SK-N-SH (cell line): ENCODE results near the gene AANAT. TPM values are rescaled to one million over a fixed set of nuclear protein-coding genes. Genes with fewer than 3 reads are reported as not detected.

ENCODE experiments used
- CTCF ChIA-PET: fragments of 300-600, 350-600 bp; formaldehyde crosslinking; extraction: SDS; loops from one replicate; lab custom pipeline; 2021; lab: Yijun Ruan, JAX
- POLR2A ChIA-PET: fragments of 350-600 bp; sonication (Branson Sonifier 250); formaldehyde crosslinking; extraction: SDS; loops from one replicate; lab custom pipeline; 2020; ENCODE audit warnings: antibody characterized with exemption, inconsistent platforms; lab: Yijun Ruan, JAX
- DNase-seq: peaks from one replicate; pipeline ENCODE4 v3.0.0; 2012
- H2AFZ ChIP-seq: fragments of 200-600 bp; sonication (generic); 2 replicates; pipeline ENCODE4 v1.8.1; 2016; ENCODE audit warnings: antibody characterized with exemption, mild to moderate bottlenecking, low read depth
- H3F3A ChIP-seq: fragments of 200-600 bp; sonication (generic); replicated peaks from 2 replicates; pipeline ENCODE3; 2016; ENCODE audit warnings: antibody characterized with exemption, mild to moderate bottlenecking; ENCODE audit not compliant: insufficient read depth
- H3K27ac ChIP-seq, 2 experiments: fragments of 200-500 bp in 1 of 2; fragments of 200-600 bp in 1 of 2; sonication (Bioruptor generic) in 1 of 2; sonication (generic), shearing (Covaris generic) in 1 of 2; 2 replicates each; pipeline versions ENCODE4 v1.5.1 to v1.6.1; 2014 to 2016; ENCODE audit warnings: low read depth in 2 of 2, inconsistent platforms in 1 of 2, low read length in 1 of 2, mild to moderate bottlenecking in 1 of 2, mixed read lengths in 1 of 2
- H3K27me3 ChIP-seq: fragments of 200-600 bp; sonication (generic), shearing (Covaris generic); 2 replicates; pipeline ENCODE4 v1.6.1; 2016; ENCODE audit warnings: mixed run types; ENCODE audit not compliant: insufficient read depth
- H3K36me3 ChIP-seq, 2 experiments: fragments of 200-500 bp in 1 of 2; fragments of 200-600 bp in 1 of 2; sonication (Bioruptor generic) in 1 of 2; sonication (generic) in 1 of 2; replicated peaks in 1 of 2; 2 replicates each; pipeline versions ENCODE3 to v1.5.1; 2014 to 2016; ENCODE audit warnings: low read length in 1 of 2, mild to moderate bottlenecking in 1 of 2; ENCODE audit not compliant: insufficient read depth in 2 of 2, control insufficient read depth in 1 of 2
- H3K4me1 ChIP-seq, 2 experiments: fragments of 200-500 bp in 1 of 2; fragments of 200-600 bp in 1 of 2; sonication (Bioruptor generic) in 1 of 2; sonication (generic), shearing (Covaris generic) in 1 of 2; 2 replicates each; pipeline versions ENCODE4 v1.5.1 to v1.6.1; 2014 to 2016; ENCODE audit warnings: low read depth in 1 of 2, low read length in 1 of 2, mixed run types in 1 of 2; ENCODE audit not compliant: insufficient read depth in 2 of 2, control insufficient read depth in 1 of 2
- H3K4me2 ChIP-seq: fragments of 200-600 bp; sonication (generic), shearing (Covaris generic); 2 replicates; pipeline ENCODE4 v1.6.1; 2017; ENCODE audit warnings: mixed run types
- H3K4me3 ChIP-seq, 2 experiments: fragments of 200-500 bp in 1 of 2; fragments of 200-600 bp in 1 of 2; sonication (Bioruptor generic) in 1 of 2; sonication (generic), shearing (Covaris generic) in 1 of 2; 2 replicates each; pipeline versions ENCODE4 v1.5.1 to v1.8.1; 2014 to 2016; ENCODE audit warnings: low read depth in 2 of 2, inconsistent platforms in 1 of 2, low read length in 1 of 2, mild to moderate bottlenecking in 1 of 2, mixed read lengths in 1 of 2, moderate library complexity in 1 of 2
- H3K79me2 ChIP-seq: fragments of 200-600 bp; sonication (generic); 2 replicates; pipeline ENCODE4 v1.8.1; 2017; ENCODE audit warnings: mild to moderate bottlenecking; ENCODE audit not compliant: insufficient read depth
- H3K9ac ChIP-seq: fragments of 200-600 bp; sonication (generic); 2 replicates; pipeline ENCODE4 v1.6.1; 2017; ENCODE audit warnings: mixed run types
- H3K9me2 ChIP-seq: fragments of 200-600 bp; sonication (generic); 2 replicates; pipeline ENCODE4 v1.6.1; 2017; ENCODE audit warnings: mixed run types
- H3K9me3 ChIP-seq: fragments of 200-600 bp; sonication (generic); 2 replicates; pipeline ENCODE4 v1.6.1; 2017; ENCODE audit warnings: mixed run types, mild to moderate bottlenecking, moderate library complexity
- H4K20me1 ChIP-seq: fragments of 200-600 bp; sonication (generic); 2 replicates; pipeline ENCODE4 v1.6.1; 2017; ENCODE audit warnings: mild to moderate bottlenecking, mixed run types; ENCODE audit not compliant: insufficient read depth
- CHD2 ChIP-seq: fragments of 150-350 bp; IDR thresholded peaks from 2 replicates; pipeline ENCODE4 v1.6.1; 2018; ENCODE audit warnings: low read length; ENCODE audit not compliant: partially characterized antibody
- CTCF ChIP-seq: fragments of 200-600 bp; sonication (generic); IDR thresholded peaks from 2 replicates; pipeline ENCODE4 v1.6.1; 2017; ENCODE audit warnings: antibody characterized with exemption, mild to moderate bottlenecking, moderate library complexity
- EP300 ChIP-seq, 2 experiments: IDR thresholded peaks; 2 replicates each; pipeline versions ENCODE4 v1.4.0 to v1.6.1; 2012; ENCODE audit warnings: borderline replicate concordance in 1 of 2, low read depth in 1 of 2, low read length in 1 of 2
- FOXM1 ChIP-seq: IDR thresholded peaks from 2 replicates; pipeline ENCODE4 v1.4.0; 2012; ENCODE audit warnings: low read depth, mild to moderate bottlenecking
- GATA2 ChIP-seq: sonication (generic); formaldehyde crosslinking; IDR thresholded peaks from 2 replicates; pipeline ENCODE4 v1.5.0; 2020; ENCODE audit warnings: mild to moderate bottlenecking, missing genetic modification reagents
- IRF3 ChIP-seq: fragments of 150-350 bp; IDR thresholded peaks from 2 replicates; pipeline ENCODE4 v1.6.1; 2016; ENCODE audit warnings: mild to moderate bottlenecking, low read depth, low read length
- JUND ChIP-seq: IDR thresholded peaks from 2 replicates; pipeline ENCODE4 v1.4.0; 2012
- MXI1 ChIP-seq: IDR thresholded peaks from 2 replicates; pipeline ENCODE4 v1.6.1; 2012; ENCODE audit warnings: mild to moderate bottlenecking, low read depth, low read length, improper control_type of control experiment
- NRF1 ChIP-seq: IDR thresholded peaks from 2 replicates; pipeline ENCODE4 v1.6.1; 2012; ENCODE audit warnings: low read depth, mild to moderate bottlenecking, low read length
- POLR2AphosphoS5 ChIP-seq: IDR thresholded peaks from 2 replicates; pipeline ENCODE4 v1.6.1; 2012; ENCODE audit warnings: low read depth, low read length
- RAD21 ChIP-seq: IDR thresholded peaks from 2 replicates; pipeline ENCODE4 v1.6.1; 2012; ENCODE audit warnings: mild to moderate bottlenecking, low read length
- RCOR1 ChIP-seq: fragments of 150-350 bp; IDR thresholded peaks from 2 replicates; pipeline ENCODE4 v1.6.1; 2017; ENCODE audit warnings: antibody characterized with exemption, low read length
- REST ChIP-seq: IDR thresholded peaks from 2 replicates; pipeline ENCODE4 v1.6.1; 2012; ENCODE audit warnings: mild to moderate bottlenecking, low read depth, low read length, moderate library complexity
- RFX5 ChIP-seq: IDR thresholded peaks from 2 replicates; pipeline ENCODE4 v1.6.1; 2012; ENCODE audit warnings: mild to moderate bottlenecking, improper control_type of control experiment, low read length
- SIN3A ChIP-seq: IDR thresholded peaks from 2 replicates; pipeline ENCODE4 v1.6.1; 2012; ENCODE audit warnings: low read depth, mild to moderate bottlenecking, low read length, moderate library complexity, borderline replicate concordance
- TCF12 ChIP-seq: IDR thresholded peaks from 2 replicates; pipeline ENCODE4 v1.4.0; 2012
- USF1 ChIP-seq: IDR thresholded peaks from 2 replicates; pipeline ENCODE4 v1.4.0; 2012; ENCODE audit warnings: low read depth, borderline replicate concordance
- YY1 ChIP-seq: IDR thresholded peaks from 2 replicates; pipeline ENCODE4 v1.4.0; 2012; ENCODE audit warnings: low read depth, mild to moderate bottlenecking
- WGBS: methylation state at CpG from one replicate; pipeline ENCODE4 v1.1.6; 2017; ENCODE audit warnings: low lambda C conversion rate; 5-methylcytosine and 5-hydroxymethylcytosine counted together
- polyA plus RNA-seq, 3 experiments: library from polyadenylated mRNA; depleted of rRNA; stranded (reverse); fragments of >200 nt; gene quantifications; 2 replicates each; pipeline ENCODE4 v1.2.3, GENCODE V29; 2012

AANAT gene
- polyA plus RNA-seq, 1 of the 3 experiments (the other 2 are of a cell fraction), result 0.26 TPM

GRCh38 chr17:76449126-76449525 is 18.3 kb upstream of the AANAT start:
- CTCF ChIA-PET, result interaction anchor here (0.7 to 56.8 kb wide), 15 partner anchors 10 to 145 kb away, joined by 3 to 1687 read pairs (median 6); partner anchors contain the start of genes AANAT, RHBDF2 and SPHK1
- 95% methylated on average over 6 of the region's 6 CpGs for WGBS

More at GRCh38 chr17:76449126-76449525, 18.3 kb upstream of the AANAT start:
- no peaks in the 10 kb centered on the region for H3K9me3 ChIP-seq
- POLR2A ChIA-PET, result interaction anchor here (0.9 to 2.3 kb wide), 2 partner anchors 32 to 34 kb away, joined by 4 to 7 read pairs; no protein-coding TSS in a partner anchor
- H3K27me3 ChIP-seq, result no peaks in the 10 kb centered on the region
- no peaks in the 10 kb centered on the region for H3K9me2 ChIP-seq
- no peak overlapping the region for H3K4me2 ChIP-seq
- H2AFZ ChIP-seq, result no peak overlapping the region
- H3K79me2 ChIP-seq, result peaks cover 81% of the 10 kb centered on the region
- H3K27ac ChIP-seq, result no peak overlapping the region
- no peaks in the 10 kb centered on the region for H3K36me3 ChIP-seq
- no peak overlapping the region for H3K9ac ChIP-seq
- H3F3A ChIP-seq, result peaks cover 32% of the 10 kb centered on the region
- no peak overlapping the region for H3K4me3 ChIP-seq
- no peak for DNase-seq
- H4K20me1 ChIP-seq, result peaks cover 81% of the 10 kb centered on the region
- H3K4me1 ChIP-seq, result peaks cover 42 to 45% of the 10 kb centered on the region in 2 experiments
- TF ChIP-seq FOXM1, result no peak
- TF ChIP-seq REST, result no peak
- TF ChIP-seq RFX5, result no peak
- no peak for TF ChIP-seq CTCF
- TF ChIP-seq USF1, result no peak
- no peak for TF ChIP-seq NRF1
- TF ChIP-seq CHD2, result no peak
- no peak for TF ChIP-seq TCF12
- no peak for TF ChIP-seq EP300 (IDR thresholded peaks at IDR 0.05; ENCODE audit: borderline replicate concordance in 1 of 2, low read depth in 1 of 2, low read length in 1 of 2)
- no peak for TF ChIP-seq IRF3
- no peak for TF ChIP-seq JUND
- no peak for TF ChIP-seq MXI1
- no peak for TF ChIP-seq RCOR1
- no peak for TF ChIP-seq YY1
- TF ChIP-seq POLR2AphosphoS5, result no peak
- no peak for TF ChIP-seq GATA2 (CRISPR knock-in tag)
- TF ChIP-seq RAD21, result no peak
- no peak for TF ChIP-seq SIN3A
- TF ChIP-seq, all 33 proteins: peak for 0
